Gastroesophageal sphincter (tissue), 3 donors: ENCODE results near the gene PLAGL1.

Source experiments
- EP300 ChIP-seq: sonication (generic); formaldehyde crosslinking; IDR thresholded peaks from one replicate; pipeline ENCODE4 v1.6.1; 2017; ENCODE audit warnings: antibody characterized with exemption, mild to moderate bottlenecking
- POLR2A ChIP-seq, 2 donors: fragments of 450-650 bp; IDR thresholded peaks; one replicate each; pipeline ENCODE4 v1.6.1; 2017; ENCODE audit warnings: antibody characterized with exemption in 2 of 2, mild to moderate bottlenecking in 2 of 2, moderate library complexity in 1 of 2
- POLR2AphosphoS5 ChIP-seq: sonication (generic); formaldehyde crosslinking; IDR thresholded peaks from one replicate; pipeline ENCODE4 v1.6.1; 2017; ENCODE audit warnings: antibody characterized with exemption
- TF ChIP-seq, protein P1 (sequence below), 4 experiments: fragments of 200-600 bp in 2 of 4; fragments of 450-650 bp in 2 of 4; sonication (generic) in 1 of 4; IDR thresholded peaks; one replicate each; pipeline ENCODE4 v1.5.1; 2017 to 2019; ENCODE audit warnings: antibody characterized with exemption in 4 of 4, mild to moderate bottlenecking in 2 of 4, moderate library complexity in 2 of 4

DNA sequence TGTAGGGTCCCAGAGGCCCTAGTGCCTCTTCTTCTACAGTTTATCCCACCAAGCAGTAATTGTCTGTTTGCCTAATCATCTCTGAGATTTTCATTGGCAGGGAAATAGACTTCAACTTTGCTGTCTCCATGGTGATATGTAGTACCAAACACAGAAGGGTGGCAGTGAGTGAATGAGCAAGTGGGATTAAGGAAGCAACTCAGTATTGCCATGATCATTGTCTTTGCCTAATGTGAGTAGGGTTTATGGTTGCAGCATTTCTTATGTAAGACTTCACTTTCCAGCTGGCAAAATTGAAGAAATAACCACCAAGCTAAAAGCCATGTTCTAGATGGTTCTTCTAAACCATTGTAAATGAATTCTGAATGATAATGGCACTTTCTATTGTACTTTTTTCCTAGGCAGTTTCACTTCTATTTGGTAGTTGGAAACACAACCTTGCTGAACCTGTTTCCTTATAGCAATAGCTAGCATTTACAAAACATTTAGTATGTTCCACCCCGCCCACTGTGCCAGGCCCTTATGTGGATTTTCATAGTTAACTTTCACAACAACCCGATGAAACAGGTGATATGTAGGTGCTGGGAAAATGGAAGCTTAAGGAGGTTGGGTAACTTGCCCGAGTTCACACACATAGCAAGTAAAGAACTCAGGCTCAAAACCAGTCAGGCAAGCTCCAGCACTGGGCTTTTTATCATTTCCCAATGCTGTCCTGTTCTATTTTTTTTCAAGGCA lies 111.8 kb downstream of the PLAGL1 start:
- TF ChIP-seq POLR2A (IDR thresholded peaks at IDR 0.05): no peak
- TF ChIP-seq, protein P1, sequence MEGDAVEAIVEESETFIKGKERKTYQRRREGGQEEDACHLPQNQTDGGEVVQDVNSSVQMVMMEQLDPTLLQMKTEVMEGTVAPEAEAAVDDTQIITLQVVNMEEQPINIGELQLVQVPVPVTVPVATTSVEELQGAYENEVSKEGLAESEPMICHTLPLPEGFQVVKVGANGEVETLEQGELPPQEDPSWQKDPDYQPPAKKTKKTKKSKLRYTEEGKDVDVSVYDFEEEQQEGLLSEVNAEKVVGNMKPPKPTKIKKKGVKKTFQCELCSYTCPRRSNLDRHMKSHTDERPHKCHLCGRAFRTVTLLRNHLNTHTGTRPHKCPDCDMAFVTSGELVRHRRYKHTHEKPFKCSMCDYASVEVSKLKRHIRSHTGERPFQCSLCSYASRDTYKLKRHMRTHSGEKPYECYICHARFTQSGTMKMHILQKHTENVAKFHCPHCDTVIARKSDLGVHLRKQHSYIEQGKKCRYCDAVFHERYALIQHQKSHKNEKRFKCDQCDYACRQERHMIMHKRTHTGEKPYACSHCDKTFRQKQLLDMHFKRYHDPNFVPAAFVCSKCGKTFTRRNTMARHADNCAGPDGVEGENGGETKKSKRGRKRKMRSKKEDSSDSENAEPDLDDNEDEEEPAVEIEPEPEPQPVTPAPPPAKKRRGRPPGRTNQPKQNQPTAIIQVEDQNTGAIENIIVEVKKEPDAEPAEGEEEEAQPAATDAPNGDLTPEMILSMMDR (IDR thresholded peaks at IDR 0.05): no peak
- TF ChIP-seq EP300: no peak
- no peak for TF ChIP-seq POLR2AphosphoS5
